Endometrial microvascular endothelial cells (primary cell): Measurements from ENCODE around the gene TSC22D3. TPM values are rescaled to one million over a fixed set of nuclear protein-coding genes. Genes with fewer than 3 reads are reported as not detected.

Experiments
- in situ Hi-C: cut with HindIII; loops from 2 replicates; pipeline ENCODE4 v1.10.0; 2017; ENCODE audit warnings: low sequenced_read_pairs, low pct_unique_long_range_greater_than_20kb; ENCODE audit errors: inconsistent ontology term
- total RNA-seq: library from RNA; depleted of rRNA; stranded (reverse); fragments of >200 nt; gene quantifications from one replicate; pipeline ENCODE4 v1.2.3, GENCODE V29; 2015; ENCODE audit errors: inconsistent ontology term

TSC22D3 gene
- total RNA-seq, 1 donor from 2014 or later = 24.6 TPM

DNA sequence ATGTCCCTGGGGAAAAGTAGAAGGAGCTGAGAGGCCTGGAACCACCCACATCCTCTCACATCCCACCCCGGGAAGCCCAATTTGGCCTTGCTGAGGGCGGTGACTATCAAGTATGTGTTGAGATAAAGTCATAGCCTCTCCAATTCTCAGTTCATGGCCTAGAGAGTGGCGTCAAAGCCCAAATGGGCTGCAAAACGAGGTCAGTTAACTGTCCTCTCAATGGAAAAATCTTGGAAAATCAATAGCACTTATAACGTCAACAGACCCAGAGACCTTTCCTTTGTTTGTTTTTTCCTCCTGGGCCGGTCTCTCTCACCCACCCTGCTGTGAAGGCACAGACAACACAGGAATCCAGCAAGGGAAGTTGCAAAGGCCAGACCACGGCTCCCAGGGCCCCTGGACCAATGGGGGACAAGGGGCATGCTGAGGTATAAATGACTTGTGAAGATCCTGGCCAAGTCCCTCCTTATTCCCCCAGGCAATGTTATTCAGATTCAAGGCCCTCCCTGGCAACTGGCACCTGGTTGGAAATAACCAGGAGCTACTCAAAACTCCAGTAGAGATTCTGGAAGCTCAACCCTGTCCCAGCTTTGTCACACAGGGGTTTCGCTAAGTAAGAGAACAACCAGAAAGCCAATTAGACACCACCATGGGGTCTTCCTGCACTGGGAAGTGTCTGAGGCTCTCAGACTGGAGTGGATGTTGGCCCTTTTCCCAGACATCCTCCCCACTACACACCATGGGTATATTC is 38.6 kb downstream of the TSC22D3 start:
- in situ Hi-C loops = no loop called here

DNA sequence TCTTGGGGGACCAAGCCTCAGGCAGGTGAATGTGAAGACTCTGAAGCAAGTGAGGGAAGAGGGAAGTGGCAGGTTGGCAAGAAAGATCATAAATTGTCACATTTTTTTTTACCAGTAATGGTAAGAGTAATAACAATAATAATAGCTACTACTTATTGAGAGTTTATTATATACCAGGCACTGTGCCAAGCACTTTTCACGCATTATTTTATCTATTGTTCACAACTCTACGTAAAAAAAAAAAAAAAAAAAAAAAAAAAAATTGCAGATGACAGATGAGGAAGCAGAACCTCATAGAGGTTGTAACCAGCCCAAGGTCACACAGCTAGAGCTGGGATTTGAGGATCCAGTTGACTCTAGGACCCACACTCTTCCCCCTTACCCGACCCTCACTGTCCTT is 40.9 kb downstream of the TSC22D3 start:
- in situ Hi-C loops = no loop called here

DNA sequence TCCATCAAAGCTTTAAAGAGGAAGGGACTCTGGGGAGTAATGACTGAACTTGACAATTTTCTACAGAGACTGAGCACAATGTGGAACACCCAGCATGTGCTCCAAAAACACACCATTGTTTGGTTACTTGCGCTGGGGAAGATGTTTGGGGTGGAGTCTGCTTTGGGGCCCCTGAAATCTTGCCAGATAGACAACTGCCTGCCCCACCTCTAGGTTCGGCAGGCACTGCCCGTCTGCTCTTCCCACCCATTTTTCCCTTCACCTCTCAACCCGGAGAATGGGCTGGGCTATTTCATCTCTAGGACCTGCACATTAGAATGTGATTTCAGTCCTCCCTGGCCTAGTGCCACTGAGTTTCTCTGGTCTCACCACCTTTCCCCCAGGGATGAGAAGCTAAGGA is 41.9 kb downstream of the TSC22D3 start:
- in situ Hi-C loops = no loop called here

DNA sequence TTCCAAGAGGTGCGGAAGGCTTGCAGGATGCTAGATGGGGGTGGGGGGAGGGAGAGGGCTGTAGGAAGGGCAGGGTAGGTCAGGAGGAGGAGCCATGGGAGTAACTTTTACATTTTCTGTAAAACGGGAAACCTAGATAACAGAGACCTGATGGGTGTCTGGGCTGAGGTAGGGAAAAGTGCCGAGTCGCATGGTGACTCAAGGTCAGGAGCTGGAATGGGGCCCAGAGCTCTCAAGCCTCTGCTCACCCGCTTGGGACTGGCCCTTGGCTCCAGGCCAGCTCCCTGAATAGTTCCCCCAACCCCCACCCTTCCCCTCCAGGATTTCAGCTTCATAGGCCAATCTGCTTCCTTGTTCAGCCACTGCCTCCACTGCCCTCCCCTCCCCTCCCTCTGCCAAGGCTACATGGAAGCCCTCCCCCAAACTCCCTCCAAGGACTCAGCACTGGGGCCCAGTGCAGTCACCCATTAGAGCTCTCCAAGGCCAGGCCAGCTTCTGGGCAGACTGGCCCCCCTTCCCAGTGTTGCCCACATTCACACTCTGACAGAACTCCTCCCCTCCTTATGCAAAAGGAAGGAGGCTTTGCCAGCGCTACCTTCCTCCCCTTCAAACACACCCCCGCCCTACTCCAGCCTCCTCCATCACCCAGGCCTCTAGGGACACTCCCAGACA is 43.6 kb downstream of the TSC22D3 start:
- in situ Hi-C loops = no loop called here

DNA sequence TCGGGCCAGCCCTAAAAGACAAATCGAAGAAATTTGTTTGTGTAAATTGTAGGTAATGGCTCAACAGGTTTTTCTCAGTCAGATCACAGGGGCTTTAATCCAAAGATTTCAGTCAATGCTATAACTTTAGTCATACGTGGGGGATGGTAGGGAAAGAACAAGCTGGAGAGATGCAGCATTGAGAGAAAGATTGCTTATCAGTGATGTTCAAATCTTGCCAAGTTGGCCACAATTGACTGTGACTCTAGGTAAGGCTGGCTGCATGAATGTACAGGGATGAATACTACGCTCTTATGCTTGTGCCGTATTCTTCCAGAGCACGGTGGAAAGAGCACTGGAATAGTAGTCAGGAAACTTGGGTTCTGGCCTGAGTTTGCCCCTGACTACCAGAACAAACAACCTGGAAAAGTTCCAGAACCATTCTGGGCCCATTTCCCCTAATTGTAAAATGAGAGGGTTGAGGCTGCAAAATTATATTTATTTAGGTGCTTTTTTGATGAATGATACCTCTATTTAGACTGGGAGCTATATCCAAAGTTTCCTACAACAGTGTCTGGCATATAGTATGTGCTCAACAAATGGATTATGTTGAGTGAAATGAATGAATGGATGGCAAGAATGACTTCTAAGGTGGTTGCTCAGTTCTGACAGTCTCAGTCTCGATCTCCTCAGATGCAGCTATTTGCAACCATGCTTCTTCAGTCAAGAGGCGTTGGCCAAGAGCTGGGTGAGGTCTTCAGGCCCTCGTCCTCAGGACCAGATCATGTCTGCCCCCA is 44.4 kb downstream of the TSC22D3 start:
- in situ Hi-C loops = no loop called here

DNA sequence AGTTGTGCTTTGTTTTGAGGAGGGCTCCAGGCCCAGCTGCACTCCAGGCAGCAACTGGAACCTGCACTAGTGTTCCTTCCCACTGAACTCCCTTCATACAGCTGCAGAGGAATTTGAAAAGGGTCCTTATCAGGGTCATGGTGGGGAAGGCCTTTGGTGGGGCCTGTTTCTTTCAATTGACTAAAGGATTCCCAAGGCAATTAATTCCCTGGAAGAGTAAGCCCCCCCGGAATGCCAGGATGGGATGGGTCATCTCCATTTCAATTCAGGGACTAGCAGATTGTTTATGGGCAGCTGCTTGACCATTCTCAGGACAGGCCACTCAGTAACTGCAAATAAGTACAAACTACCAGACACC is 45.3 kb downstream of the TSC22D3 start:
- in situ Hi-C loops = no loop called here

DNA sequence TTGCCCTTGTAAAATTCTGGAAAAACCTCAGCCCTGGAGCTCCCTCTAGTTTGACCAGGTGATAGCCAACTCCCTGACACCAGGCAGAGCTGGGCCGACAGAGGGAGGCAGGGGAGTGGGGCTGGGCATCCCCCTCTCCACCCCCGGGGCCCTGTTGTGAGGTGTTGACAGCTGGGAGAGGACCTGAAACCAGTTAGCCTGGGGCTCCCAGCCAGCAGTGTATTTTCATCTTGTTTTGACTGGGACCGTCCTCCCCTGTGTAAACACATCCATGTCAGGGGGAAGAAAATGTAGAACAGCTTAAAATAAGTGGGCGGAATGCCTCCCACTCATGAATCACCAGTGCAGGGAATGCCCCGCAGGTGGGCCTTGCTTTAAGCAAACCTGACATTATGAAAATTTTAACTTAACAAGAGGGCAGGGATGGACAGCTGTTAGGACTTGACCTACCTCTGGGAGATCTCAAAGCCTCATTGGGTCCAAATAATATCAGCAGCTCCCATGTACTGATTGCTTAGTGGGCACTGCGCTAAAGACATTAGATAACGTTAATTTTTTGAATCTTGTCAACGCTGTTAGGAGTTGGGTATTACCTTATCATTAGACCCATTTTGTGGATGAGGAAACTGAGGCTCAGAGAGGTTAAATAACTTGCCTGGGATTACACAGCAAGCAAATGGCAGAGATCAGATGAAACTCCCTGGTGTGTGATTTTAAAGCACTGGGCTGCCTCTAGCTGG is 45.9 kb downstream of the TSC22D3 start:
- in situ Hi-C loops = no loop called here

DNA sequence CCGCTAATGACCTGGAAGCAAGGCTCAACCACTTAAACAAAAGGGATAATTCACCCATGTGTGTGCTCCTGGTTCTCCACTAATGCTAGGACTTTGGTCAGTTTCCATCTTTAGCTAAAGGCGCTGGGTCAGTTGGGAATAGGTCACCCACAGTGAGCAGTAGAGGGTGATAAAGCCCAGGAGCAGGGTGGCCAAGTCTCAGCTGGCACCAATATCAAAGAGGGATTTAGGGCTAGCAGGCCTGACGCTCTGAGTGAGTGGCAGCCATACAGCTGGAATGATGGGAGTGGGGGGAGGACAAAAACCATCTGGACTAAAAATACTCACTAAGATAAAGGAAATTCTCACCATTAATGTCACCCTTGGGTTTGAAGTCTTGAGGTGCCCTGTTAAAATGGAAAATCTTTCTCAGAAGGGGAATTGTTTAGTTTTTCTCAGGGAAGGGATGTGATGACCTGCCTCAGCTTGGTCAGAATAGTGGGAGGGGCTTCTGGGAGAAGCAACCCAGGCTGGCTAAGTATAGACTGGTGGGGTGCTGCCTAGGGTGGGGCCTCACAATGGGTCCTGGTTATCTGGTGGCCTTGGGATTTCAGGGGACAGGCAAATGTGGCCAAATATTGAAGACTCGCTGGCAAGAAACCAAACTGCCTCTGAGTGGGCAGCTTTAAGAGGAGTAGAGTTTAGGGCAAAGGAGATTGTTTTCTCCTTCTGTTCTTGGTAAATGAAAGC is 47.1 kb downstream of the TSC22D3 start:
- in situ Hi-C loops = no loop called here

DNA sequence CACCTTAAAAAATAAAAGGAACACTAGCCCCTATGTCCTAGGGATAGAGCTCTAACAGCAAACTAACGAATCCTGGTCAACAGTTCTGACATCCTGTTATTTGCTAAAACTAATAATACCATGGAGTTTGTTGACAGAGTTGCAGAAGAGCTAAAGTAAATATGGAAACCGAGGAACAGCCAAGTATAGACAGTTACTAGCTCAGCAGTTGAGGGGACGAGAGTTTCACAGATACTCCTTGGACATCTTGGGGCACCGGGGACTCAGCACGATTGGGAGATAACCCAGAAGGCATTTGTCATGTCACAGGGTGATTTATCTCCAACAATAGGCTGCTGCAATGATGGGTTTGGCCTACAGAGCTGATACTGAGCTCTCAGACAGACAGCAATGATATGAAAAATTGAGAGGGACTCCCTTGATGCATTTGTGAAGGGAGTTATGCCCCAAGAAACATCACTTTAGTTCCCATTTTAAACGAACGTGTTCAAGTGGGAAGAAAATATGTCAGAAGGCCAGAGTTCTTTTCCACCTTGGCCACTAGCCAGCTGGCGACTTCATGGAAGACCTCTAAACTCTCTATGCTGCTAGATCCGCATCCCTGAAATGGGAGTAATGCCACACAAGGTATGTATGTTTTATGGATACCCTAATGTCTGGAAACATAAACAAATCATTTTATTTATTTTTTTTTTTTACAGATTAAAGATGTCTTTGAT is 48.6 kb downstream of the TSC22D3 start:
- in situ Hi-C loops = no loop called here

DNA sequence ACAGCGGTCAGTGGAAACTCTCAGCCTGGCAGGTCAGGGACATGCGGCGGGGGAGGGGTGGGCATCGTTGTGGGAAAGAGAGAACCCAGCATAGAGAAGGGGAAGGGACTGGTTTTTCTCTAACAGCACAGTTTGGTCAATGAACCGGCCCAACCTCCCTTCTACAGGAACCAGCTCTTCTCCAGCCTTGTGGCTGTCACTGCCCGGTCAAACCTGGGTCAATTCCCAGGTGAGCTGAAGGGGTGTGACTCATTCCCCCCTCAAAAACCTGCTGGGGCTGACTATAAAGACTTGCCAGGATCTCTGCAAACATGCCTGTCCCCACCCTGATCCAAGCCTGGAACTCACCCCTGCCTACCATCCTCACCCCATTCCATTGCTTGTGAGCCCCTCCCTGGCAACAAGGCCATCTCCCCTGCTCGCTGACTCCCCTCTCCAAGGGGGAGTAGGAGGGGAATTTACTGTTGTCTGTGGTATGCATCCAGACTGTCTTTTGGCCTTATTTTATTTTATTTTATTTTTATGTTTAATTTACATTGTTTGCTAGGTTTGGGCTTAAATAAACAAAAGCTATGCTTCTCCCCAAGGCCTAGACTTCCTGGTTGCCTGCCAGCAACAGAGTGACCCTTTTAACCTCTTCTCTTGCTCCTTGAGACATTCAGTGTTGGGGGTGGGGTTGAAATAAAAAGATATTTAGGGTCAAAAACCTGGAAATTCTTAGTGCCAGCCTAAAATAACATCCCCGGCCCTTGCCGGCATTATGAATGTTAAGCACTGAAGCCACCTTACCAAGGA is 49.6 kb downstream of the TSC22D3 start:
- in situ Hi-C loops = no loop called here

DNA sequence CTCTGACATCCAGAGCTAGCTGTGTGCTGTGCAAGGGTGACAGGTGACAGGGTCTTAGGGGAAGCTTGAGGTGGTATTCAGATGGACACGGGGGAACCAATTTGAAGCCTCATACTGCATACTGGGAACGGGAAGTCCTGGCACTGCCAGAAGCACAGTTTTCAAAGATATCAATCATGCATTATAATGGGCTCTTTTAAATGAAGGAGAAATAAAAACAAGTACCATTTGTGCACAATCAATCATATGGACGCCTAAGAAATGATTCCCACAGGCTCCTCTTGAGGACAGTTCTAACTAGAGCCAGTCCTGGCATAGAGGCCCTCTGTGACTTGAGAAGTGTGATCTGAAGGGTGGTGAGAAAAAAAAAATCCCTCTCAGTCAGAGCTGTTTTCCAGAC is 50.9 kb downstream of the TSC22D3 start:
- in situ Hi-C loops = no loop called here

DNA sequence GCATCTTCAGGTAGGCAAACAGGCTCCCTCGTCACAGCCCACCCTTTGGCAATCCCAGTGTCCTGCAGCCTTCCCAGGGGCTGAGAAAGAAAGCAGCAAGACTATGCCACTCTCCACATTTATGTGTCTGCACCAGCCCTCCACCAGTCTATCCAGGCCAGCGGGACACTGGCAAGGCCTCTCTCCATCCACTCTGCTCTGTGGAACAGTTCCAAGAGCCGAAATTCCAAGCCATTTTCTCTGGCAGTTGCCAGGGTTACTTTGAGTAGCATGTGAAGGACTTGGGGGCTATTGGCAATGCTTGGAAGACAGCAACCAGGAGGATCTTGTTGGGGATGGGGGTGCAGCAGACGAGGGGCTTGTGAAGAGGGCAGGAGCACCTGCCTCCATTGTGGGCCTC is 52.1 kb downstream of the TSC22D3 start:
- in situ Hi-C loops = no loop called here

DNA sequence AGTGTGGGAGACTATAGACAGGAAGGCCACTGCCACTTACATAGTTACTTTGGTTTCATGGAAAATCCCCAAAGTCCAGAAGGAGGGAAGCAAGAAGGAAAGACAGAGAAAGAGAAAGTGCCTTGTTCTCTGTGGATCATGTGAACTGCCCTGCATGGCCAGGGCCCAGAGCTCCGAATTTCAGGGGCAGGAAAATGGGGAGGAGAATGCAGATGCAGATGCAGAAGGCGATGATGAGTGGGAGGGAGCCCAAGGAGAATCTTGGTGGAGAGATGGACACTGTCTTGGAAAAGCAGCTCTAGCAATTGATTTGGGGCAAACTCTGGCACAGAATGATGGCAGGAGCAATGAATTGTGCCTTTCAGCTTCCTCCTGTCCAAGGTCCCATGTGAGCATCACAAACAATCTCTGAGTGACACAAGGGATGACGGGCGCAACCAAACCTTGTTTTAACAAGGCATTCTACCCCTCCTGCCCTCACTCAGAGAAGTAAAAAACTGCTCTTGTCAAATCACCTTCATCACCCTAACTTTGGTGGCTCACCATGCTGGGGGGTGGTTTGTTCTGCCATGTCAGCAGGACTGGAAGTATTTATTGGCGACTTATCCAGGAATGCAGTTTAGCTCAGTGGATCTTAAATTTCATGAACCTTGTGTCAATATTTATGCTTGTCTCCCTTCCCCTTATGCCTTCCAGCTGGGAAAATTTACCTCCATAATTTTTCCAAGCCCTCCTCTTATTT is 53.5 kb downstream of the TSC22D3 start:
- in situ Hi-C loops = no loop called here

DNA sequence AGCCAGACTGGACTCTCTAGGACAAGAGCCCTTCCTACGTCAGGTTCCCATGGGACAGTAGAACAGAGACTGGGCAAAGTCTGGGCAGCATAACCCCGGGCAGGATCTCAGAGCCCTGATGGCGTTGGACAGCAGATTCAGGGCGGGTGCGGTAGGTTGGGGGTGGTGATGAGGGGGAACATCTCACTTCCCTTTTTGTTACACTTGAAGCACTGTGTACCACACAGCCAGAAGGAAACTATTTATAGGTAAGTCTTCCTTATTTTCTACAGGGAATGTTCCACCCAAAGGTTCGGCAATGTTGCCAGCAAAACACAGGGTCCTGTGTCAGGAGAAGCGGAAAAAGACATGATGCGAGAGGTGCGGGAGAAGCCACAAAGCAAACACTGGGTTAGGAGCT is 54.3 kb downstream of the TSC22D3 start:
- in situ Hi-C loops = no loop called here

DNA sequence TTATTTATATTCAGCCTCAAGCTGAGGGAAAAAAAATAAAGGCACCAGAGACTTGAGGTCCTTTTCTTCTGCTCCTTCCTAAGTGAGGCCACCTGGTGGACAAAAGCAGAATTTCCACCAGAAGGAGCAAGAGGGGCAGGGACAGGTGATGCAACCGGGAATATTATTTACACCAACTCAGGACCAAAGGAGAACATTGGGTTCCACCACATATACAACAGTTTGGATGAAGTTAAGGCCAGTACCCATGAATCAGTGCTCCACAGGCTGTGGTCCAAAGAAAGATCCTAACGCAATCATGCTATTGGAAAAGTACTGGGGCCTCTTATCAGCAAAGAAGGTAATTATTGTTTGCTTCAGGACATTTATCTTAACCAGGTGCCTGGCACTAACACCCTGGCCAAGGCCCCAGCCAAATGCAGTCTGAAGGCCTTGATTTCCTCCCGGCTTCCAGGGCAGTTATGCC is 57.4 kb downstream of the TSC22D3 start:
- in situ Hi-C loops = no loop called here

DNA sequence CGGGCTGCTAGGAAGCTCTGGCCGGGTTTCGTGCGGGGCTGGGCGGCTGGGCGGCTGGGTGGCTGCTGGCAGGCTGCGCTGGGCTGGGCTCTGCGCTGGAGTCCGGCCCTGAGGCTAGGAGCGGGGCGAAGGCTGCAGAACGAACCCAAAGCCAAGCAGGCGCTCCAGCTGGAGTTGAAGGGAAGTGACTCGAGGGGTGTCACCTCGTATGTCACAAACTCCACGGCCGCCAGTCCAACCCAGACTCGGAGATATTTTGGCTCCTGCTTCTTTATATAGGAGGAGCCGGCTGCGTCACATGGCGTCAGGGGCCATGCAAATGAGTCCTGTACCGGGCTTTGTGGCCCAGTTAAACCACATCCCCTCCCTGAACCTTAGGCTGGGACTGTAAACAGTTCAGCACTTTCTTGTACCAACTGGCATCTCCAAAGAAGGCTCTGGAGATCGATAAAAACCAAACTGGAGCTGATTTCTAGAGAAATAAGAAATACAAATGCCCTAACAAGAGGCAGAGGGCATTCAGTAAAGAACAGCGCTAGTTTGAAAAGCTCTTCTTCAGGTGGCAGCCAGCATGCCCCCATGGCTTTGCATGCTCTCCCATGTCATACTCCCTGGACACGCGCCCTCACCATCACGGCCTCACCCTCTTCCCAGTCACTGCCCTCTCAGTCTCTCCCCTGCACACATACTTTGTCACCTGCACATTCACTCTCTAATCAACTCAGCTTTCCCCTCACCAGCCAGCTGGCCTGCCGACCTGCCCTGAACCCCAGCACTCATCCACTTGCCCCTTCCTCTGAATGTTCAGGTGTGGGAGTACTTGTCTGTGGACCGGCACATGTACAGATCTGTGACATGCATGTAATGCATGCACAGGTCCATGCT is 58.5 kb downstream of the TSC22D3 start:
- in situ Hi-C loops = no loop called here
